ENCODE measurements around the gene PDXK.

The PDXK gene

DNA sequence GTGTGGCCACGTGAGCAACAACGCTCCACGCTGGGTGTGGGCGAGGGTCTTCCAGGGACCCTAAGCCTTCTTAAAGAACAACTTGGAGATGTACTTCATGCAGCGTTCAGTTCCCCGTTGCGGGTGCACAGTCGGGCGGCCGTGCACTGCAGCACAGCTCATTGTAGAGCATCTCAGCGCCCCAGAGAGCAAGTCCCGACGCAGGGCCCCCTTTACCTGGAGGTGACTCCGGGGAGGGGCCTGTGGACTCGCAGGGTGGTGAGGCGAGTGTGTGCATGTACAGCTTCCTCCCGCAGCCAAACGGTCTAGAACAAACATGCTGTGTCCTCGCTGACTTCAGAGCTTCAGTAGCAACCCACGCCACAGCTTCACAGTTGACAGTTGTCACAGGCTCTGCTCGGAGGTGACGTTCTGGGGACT lies 89.9 kb downstream of the PDXK start:
- DNase-seq: no peak

DNA sequence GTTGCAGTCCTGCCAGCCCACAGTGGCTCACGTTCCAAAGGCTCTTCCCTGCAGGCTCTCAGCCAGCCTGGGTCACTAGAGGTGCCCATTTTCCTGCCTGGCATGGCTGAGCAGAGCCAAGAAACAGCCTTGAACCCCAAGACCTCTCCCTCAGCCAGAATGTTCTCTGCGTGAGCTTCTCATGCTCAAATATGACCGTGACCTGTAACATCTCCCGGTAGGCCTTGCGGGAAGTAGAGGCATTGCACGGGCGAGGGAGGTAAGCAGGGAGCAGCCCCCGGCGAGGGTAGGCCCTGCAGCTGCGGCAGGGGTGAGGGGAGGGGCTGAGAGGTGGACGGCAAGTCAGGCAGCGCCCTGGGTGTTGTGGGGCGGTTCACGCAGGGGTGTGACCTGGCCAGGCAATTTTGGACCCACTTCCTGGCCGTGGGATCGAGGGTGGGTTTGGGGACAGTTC lies 90.4 kb downstream of the PDXK start:
- DNase-seq: no peak

DNA sequence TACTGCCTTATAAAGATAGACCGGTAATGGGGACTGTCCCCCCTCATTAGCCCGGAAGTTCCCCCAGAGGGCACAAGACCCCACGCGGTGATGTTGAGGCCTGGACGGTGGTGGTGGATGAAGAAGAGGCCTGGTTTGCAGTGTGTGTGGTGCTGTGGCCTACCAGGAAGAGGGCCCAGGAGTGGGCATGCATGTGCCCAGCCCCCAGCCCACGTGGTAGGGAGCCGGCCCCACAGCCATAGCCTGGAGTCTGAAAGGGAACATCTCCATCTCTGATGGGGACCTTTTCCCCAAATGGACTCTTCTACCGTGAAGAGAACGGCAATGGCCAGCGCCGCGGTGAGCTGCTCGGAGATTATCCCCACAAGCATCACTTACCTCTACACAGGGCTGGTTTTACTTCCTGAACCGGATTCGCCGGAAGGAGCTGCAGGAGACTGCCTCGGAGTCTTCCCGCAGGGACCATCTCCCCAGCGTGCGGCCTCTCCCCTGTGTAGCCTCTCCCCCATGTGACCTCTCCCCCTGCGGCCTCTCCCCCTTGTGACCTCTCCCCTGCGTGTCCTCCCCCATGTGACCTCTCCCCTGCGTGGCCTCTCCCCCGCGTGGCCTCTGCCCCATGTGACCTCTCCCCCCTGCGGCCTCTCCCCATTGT lies 91.0 kb downstream of the PDXK start:
- no peak for DNase-seq

DNA sequence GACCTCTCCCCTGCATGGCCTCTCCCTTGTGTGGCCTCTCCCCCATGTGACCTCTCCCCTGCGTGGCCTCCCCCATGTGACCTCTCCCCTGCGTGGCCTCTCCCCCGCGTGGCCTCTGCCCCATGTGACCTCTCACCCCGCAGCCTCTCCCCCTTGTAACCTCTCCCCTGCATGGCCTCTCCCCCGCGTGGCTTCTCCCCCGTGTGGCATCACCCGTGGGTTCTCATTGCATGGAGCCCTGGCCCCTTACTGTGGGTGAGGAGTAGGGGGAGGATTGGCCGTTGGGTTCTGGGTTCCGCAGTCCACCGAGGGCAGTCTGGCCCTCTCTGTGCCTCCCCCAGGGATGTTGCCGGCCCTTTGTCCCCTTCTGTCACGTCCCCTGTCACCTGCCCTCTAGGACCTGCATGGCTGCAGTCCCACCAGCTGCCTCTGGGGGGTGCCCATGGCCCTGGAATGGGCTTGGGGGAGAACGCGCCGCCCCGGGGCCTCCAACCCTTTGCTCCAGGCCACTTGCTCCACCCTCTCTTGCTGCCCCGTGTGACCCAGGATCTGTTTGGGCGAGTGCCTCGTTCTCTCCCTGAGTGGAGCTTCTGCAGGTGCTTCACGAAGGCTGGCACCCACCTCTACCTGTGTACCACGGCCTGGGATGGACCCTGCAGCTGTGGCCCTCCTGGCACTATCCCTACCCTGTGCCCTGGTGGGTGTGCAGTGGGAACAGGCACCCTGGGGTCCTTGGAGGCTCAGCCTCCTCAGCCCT lies 91.8 kb downstream of the PDXK start:
- peak; percentile 97 to 99 for DNase-seq

DNA sequence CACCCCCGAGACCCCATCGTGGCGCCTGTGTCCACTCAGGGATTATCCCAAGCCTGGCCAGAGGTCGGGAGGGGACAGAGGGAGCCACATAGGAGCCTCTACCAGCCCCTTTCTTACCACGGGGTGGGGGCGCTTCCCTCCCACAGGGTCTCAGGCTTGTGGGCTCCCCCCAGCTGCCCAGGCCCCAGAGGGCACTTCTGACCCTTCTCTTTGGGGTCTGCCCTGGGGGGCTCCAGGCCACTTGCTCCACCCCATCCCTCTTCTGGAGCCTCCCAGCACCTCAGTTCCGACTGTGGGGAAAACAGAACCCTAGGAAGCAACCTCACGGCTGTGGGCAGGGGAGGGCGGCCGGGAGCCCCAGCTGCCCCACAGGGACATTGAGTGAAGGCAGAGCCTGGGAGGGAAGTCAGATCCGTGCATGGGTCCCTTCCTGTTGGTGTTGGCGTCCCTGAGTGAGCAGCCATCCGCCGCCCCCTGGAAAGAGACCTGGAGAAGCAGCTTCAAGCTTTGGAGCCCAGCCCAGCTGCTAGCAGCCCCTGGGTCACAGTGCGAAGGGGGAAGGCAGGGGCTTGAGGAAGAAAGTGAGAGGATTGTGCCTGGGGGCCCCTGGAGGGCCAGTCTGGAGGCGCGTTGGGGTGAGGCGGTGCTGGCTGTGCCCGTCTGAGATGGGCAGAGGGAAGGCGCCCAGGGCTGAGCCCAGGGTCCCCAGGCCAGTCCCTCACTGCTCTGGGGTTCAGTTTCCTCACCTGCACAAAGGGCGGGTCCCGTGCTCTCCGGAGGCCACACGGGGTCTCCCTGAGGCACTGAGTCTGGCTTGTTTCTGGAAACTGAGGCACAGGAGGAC lies 92.6 kb downstream of the PDXK start:
- DNase-seq: no peak

Data from activated T-cell treated with anti-CD3 and anti-CD28 coated beads, Interleukin-2, amount 50 U/mL, for 48 hours (primary cell).